NT2/D1 (cell line): ENCODE data around the gene MYLK2.

Experiments
- DNase-seq: peaks from one replicate; pipeline ENCODE4 v3.0.0-alpha.2; 2011; ENCODE audit warnings: low read depth, low spot score
- H3K27me3 ChIP-seq: 2 replicates; pipeline ENCODE4 v1.6.0; 2011; ENCODE audit warnings: mild to moderate bottlenecking; ENCODE audit not compliant: insufficient read length, insufficient read depth
- H3K36me3 ChIP-seq: 2 replicates; pipeline ENCODE4 v1.6.1; 2011; ENCODE audit warnings: mild to moderate bottlenecking, low read length, mixed read lengths; ENCODE audit not compliant: insufficient read depth, insufficient read length
- H3K4me1 ChIP-seq: 2 replicates; pipeline ENCODE4 v1.5.1; 2011; ENCODE audit not compliant: insufficient read depth, insufficient read length
- H3K4me3 ChIP-seq: 2 replicates; pipeline ENCODE4 v1.5.1; 2011; ENCODE audit warnings: low read depth; ENCODE audit not compliant: insufficient read length
- H3K9ac ChIP-seq: 2 replicates; pipeline ENCODE4 v1.6.0; 2011; ENCODE audit warnings: low read depth; ENCODE audit not compliant: insufficient read length
- H3K9me3 ChIP-seq: 2 replicates; pipeline ENCODE4 v1.5.1; 2011; ENCODE audit warnings: mild to moderate bottlenecking, low read length; ENCODE audit not compliant: insufficient read depth
- SUZ12 ChIP-seq: IDR thresholded peaks from 2 replicates; pipeline ENCODE4 v1.6.1; 2011; ENCODE audit not compliant: insufficient read length, insufficient read depth; ENCODE audit errors: extremely low read depth
- YY1 ChIP-seq: IDR thresholded peaks from 2 replicates; pipeline ENCODE4 v1.6.1; 2011; ENCODE audit not compliant: insufficient read length, insufficient read depth
- ZNF274 ChIP-seq: IDR thresholded peaks from 2 replicates; pipeline ENCODE4 v1.6.1; 2011; ENCODE audit warnings: mild to moderate bottlenecking, low read depth, low read length

Gene MYLK2

DNA sequence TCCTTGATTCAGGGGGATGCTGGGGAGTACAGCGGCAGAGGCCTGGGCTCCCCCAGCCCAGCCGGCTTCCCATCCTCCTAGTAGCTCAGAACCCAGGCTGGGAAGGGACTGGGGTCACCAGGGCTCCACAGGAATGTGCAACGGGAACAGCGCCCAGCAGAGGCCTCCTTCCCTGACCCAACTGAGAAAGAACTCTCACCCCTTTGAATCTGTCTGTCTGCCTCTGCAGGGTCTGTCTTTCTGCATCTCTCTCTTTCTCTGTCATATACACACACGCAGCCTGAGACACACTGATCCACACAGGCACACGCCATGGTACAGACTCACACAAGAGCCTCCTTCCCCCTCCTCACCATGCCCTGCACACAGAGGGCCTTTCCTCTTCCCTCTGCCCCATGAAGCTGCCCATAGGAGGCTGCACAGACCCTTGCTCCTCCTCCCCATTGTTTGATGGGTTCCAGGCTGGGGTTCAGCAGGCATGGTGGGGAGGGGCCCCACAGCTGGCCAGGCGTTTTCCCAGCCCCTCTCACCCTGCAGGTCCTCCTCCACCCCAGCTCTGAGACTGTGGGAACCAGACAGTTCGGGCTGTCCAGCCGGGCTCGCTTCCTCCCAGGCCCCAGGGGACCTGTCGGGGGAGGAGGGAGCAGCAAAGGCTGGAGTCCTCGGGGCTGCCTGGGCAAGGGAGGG lies 23.5 kb downstream of the MYLK2 start:
- TF ChIP-seq SUZ12 (no peak), ZNF274 (no peak), YY1 (no peak)
- DNase-seq, result no peak
- Histone ChIP-seq H3K27me3 (no peaks in the 10 kb centered on the region), H3K4me3 (no peak overlapping the region), H3K9ac (no peak overlapping the region), H3K9me3 (no peaks in the 10 kb centered on the region), H3K4me1 (peaks cover 36% of the 10 kb centered on the region), H3K36me3 (no peaks in the 10 kb centered on the region)

DNA sequence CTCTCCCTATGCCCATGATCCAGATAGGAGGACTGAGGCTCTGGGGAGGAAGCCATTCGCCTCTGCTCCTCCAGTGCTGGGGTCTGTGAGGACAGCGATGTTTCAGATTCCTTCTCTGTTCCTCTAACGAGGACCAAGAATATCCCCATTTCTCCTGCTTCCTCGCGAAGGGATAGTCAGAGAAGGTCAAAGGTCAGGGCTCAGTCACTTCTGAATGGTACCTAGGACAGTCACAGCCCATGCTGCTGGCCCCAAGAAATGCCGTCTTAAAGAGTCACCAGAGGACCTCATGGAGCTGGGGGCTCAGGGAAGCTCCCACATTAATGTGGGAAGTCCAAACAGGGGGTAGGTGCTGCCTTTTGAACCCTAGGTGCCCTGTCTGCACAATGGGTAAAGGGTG lies 24.1 kb downstream of the MYLK2 start:
- H3K27me3 ChIP-seq, result no peaks in the 10 kb centered on the region
- no peak for TF ChIP-seq YY1
- no peak for TF ChIP-seq SUZ12
- TF ChIP-seq ZNF274, result no peak
- DNase-seq, result no peak
- no peak overlapping the region for H3K9ac ChIP-seq
- H3K4me3 ChIP-seq, result no peak overlapping the region
- H3K4me1 ChIP-seq, result peaks cover 32% of the 10 kb centered on the region
- no peaks in the 10 kb centered on the region for H3K36me3 ChIP-seq
- H3K9me3 ChIP-seq, result no peaks in the 10 kb centered on the region

DNA sequence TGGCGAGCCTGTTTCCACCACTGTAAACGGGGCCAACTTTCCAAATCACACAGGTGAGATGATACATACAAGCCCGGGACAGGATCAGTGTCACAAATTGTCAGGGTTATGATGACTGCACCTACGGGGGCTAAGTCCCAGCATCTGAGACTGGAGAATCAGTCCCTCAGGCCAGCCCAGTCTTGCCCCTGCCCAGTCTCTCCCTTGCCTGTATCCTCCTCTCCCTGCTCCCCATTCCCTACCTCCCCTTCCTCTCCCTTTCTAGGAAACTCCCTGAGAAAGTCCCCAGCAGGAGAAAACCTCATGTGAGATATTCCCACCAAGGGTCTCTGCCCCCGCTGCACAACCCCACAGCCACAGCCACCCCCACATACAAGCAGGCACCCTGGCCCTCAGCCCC lies 24.7 kb downstream of the MYLK2 start:
- Histone ChIP-seq H3K9ac (no peak overlapping the region), H3K9me3 (no peaks in the 10 kb centered on the region), H3K4me3 (no peak overlapping the region), H3K4me1 (peaks cover 32% of the 10 kb centered on the region), H3K36me3 (no peaks in the 10 kb centered on the region), H3K27me3 (no peaks in the 10 kb centered on the region)
- DNase-seq, result no peak
- TF ChIP-seq SUZ12 (no peak), YY1 (no peak), ZNF274 (no peak)

DNA sequence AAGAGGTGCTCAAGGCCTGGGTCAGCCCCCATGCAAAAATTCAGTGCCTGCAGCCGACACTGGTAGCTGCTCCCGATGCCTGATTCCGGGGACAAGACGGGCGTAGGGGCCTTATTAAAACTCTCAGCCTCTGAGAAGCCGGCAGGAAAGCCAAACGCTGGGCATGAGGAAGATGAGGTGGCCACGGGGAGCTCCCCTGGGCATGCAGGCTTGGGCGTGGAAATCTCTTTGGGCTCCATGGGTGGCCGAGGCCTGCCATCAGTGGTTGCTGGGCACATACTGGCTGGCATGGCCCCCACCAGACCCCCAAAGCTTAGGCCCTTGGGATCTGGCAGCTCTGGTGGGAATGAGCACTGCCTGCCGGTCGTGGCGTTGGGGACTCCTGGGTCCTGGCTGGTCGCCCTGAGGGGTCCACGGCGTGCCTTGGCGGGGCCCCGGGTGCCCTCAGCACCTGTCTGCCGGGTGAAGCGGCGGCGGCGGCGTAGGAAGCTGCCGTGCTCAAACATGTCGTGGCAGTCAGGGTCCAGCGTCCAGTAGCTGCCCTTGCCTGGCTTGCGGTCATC lies 25.7 kb downstream of the MYLK2 start:
- Histone ChIP-seq H3K36me3 (no peaks in the 10 kb centered on the region), H3K9me3 (no peaks in the 10 kb centered on the region), H3K4me3 (no peak overlapping the region), H3K4me1 (peaks cover 32% of the 10 kb centered on the region), H3K9ac (no peak overlapping the region), H3K27me3 (no peaks in the 10 kb centered on the region)
- TF ChIP-seq SUZ12, result no peak
- no peak for TF ChIP-seq YY1
- TF ChIP-seq ZNF274, result no peak
- DNase-seq, result no peak

DNA sequence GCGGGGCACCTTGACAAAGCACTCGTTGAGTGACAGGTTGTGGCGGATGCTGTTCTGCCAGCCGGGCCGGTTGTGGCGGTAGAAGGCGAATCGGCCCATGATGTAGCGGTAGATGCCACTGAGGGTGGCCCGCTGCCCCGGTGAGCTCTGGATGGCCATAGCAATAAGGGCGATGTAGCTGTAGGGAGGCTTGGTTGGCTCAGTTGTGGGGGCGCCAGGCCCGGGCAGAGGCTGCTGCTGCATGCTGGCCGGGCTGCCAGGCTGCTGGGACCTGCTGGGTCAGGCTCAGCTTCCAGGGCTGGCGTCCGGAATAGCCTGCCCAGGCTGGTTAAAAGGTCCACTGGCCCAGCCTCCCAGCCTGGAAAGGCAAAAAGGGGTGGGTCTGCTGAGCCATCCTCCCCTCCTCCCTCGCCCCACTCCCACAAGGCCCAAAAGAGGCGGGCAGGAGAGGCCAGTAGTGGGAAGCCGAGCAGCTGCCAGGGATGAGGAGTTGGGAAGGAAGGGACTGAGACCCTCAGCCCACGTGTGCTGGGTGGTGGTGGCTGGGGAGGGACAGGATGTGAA lies 26.2 kb downstream of the MYLK2 start, which contains the start of gene FOXS1:
Gene FOXS1, minus strand, starts transcription at position 305 of the 564 bp plus-strand sequence. Its CDS starts 62 bp downstream, at position 243.
- DNase-seq, result no peak
- peak within 1 kb of the TSS; percentile 61 for H3K9ac ChIP-seq
- TF ChIP-seq ZNF274 (no peak), YY1 (no peak), SUZ12 (no peak)
- H3K4me1 ChIP-seq, result peaks cover 33% of the 10 kb centered on the region
- no peaks in the 10 kb centered on the region for H3K27me3 ChIP-seq
- no peak within 1 kb of the TSS for H3K4me3 ChIP-seq
- H3K36me3 ChIP-seq, result no peaks in the 10 kb centered on the region
- H3K9me3 ChIP-seq, result no peaks in the 10 kb centered on the region

DNA sequence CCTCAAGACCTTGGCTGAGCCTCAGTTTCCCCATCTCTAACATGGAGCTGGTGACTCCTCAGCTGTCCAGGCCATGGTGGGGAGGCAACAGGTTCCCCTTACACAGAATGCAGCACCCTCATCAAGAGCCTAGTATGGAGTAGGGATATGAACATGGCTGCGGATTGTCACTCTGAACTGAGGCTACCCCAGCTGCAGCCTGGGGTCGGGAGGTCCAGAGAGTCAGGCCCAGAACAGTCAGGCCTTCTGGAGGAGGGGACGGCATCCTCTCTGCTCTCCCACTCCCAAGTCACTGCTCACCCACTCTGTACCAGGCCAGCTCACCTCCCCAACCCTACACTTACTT lies 27.6 kb downstream of the MYLK2 start:
- Histone ChIP-seq H3K4me1 (peaks cover 33% of the 10 kb centered on the region), H3K27me3 (no peaks in the 10 kb centered on the region), H3K9me3 (no peaks in the 10 kb centered on the region), H3K4me3 (no peak overlapping the region), H3K36me3 (no peaks in the 10 kb centered on the region), H3K9ac (no peak overlapping the region)
- TF ChIP-seq SUZ12 (no peak), YY1 (no peak), ZNF274 (no peak)
- DNase-seq, result no peak

DNA sequence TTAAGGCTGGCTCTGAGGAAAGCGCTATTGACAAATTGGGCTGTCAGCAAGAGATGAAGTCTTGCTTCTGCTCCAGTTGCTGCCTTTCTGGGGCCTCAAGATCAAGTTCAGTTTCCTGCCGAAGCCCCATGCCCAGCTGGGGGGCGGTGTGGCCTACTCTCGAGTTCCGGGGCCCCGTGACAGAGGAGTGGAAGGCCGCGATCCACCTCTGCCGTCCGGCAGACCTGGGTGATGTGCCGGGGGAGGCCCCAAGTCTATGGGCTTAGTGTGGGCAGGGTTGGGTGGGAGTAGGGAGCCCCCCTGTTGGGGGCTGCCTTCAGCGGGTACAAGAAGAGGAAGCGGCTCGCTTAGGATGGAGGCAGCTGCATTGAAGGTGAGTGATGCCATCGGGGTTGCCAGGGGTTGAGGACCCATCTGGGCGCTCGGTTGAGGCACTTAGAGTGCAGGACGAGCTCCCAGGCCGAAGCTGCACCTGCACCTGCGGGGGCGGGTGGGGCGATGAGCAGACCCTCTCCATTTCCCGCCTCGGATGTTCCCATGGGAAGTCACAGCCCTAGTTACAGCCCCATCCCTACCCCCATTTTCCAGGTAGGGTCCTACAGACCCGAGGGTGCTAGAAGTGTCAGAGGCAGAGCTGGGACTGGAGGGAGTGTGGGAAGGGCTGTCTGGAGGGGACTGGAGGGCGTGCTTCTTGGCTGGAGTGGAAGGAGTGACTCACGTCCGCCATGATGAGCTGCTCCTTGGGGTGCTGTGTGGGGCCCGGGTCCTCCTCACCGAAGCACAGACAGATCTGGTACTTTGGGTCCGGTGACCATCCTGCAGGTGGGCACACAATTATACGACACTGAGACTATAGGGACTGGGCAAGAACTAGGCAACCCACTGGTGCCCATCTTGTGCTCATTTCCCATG lies 29.2 kb downstream of the MYLK2 start:
- peaks cover 27% of the 10 kb centered on the region for H3K4me1 ChIP-seq
- no peaks in the 10 kb centered on the region for H3K36me3 ChIP-seq
- no peak overlapping the region for H3K4me3 ChIP-seq
- no peaks in the 10 kb centered on the region for H3K9me3 ChIP-seq
- no peak overlapping the region for H3K9ac ChIP-seq
- no peak for TF ChIP-seq SUZ12
- TF ChIP-seq YY1, result no peak
- no peak for TF ChIP-seq ZNF274
- H3K27me3 ChIP-seq, result peaks cover 4% of the 10 kb centered on the region
- DNase-seq, result no peak
